Measurements from ENCODE around the gene STYXL1. TPM values are rescaled to one million over a fixed set of nuclear protein-coding genes. Genes with fewer than 3 reads are reported as not detected.

Gene STYXL1
- total RNA-seq, 2 donors from 2014 or later = 69.8 to 72.0 TPM

DNA sequence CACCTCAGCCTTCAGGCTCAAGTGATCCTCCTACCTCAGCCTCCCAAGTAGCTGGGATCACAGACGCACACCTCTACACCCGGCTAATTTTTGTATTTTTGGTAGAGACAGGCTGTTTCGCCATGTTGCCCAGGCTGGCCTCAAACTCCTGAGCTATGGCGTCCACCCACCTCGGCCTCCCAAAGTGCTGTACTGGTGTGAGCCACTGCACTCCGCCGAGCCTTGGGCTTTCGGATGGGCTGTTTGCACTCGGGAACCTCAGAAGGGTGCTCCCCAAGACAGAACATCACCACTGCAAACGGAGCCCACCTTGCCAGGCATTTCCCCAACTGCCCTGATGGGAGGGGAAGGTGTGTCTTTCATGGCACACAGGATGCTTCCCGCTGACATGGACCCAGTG, 80.7 kb downstream of the STYXL1 start:
- Histone ChIP-seq H3K27me3 (ENCODE audit: control insufficient read depth, insufficient read depth, low read length, poor library complexity, severe bottlenecking) (no peaks in the 10 kb centered on the region), H3K4me3 (ENCODE audit: low read length) (no peak overlapping the region), H3K36me3 (ENCODE audit: control insufficient read depth, insufficient read depth, low read length) (peaks cover 12% of the 10 kb centered on the region), H3K9me3 (ENCODE audit: control insufficient read depth, low read length) (no peaks in the 10 kb centered on the region), H3K9ac (ENCODE audit: extremely low read depth, low read length, poor library complexity, severe bottlenecking) (no peak overlapping the region), H3K27ac (ENCODE audit: low read depth, low read length) (peak overlapping the region; percentile 72), H3K4me1 (ENCODE audit: control insufficient read depth, insufficient read depth, low read length) (no peaks in the 10 kb centered on the region)
- H3K9me3 Mint-ChIP-seq = no peaks in the 10 kb centered on the region
- H3K4me3 Mint-ChIP-seq = no peak overlapping the region
- H3K27me3 Mint-ChIP-seq (ENCODE audit: insufficient read depth) = no peaks in the 10 kb centered on the region
- H3K4me1 Mint-ChIP-seq = no peaks in the 10 kb centered on the region
- DNase-seq = peak; percentile 20
- no peak for TF ChIP-seq CTCF (conservative IDR thresholded peaks at IDR 0.05)
- no peak overlapping the region for H3K27ac Mint-ChIP-seq
- H3K36me3 Mint-ChIP-seq (ENCODE audit: low read depth) = peaks cover 27% of the 10 kb centered on the region
- 88 to 92% methylated on average over 7 to 11 of the region's 11 CpGs for WGBS, 2 experiments (ENCODE audit: insufficient coverage in 1 of 2, insufficient read length in 1 of 2)

DNA sequence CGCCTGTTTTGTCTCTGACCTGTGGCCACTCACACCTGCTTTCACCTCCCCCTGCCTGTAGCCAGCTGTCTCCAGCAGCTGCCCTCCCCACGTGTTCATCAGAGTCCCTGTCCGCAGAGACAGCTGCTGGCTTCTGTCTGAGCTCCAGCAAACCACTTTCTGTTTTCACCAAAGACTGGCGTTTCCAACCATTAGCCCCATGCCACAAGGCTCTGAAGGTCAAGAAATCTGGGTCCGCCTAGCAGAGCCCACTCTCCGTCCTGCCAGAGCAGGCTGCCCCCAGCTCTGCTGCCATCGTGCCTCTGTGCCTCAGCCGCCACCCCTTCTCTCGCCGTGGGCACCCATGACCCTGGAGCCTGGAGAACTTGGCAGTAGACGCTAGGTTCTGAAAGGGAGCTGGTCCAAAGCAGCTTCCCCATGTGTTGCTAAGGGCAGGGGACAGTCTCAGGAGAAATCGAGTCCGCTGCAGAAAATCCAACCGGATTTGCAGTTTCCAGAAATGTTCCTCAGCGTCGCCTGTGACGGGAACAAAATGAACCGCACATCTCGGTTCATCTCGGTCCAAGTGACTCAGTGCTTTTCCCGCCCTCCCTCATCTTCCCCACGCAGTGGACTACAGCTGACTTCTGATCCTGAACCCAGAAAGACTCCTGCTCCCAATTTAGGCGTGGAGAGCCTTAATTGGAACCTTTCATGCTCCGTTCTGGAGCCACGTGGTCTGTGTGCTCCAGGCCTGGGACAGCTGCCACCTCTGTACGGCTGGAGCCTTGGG, 81.4 kb downstream of the STYXL1 start:
- H3K27ac ChIP-seq (ENCODE audit: low read depth, low read length) = peak overlapping the region; percentile 72
- no peaks in the 10 kb centered on the region for H3K4me1 ChIP-seq (ENCODE audit: control insufficient read depth, insufficient read depth, low read length)
- no peaks in the 10 kb centered on the region for H3K27me3 ChIP-seq (ENCODE audit: control insufficient read depth, insufficient read depth, low read length, poor library complexity, severe bottlenecking)
- peaks cover 18% of the 10 kb centered on the region for H3K36me3 ChIP-seq (ENCODE audit: control insufficient read depth, insufficient read depth, low read length)
- no peaks in the 10 kb centered on the region for H3K9me3 ChIP-seq (ENCODE audit: control insufficient read depth, low read length)
- H3K4me3 ChIP-seq (ENCODE audit: low read length) = no peak overlapping the region
- 93 to 96% methylated on average over 22 to 26 of the region's 26 CpGs for WGBS, 2 experiments (ENCODE audit: insufficient coverage in 1 of 2, insufficient read length in 1 of 2)
- DNase-seq = no peak
- Mint-ChIP-seq H3K27me3 (ENCODE audit: insufficient read depth) (no peaks in the 10 kb centered on the region), H3K9me3 (no peaks in the 10 kb centered on the region), H3K4me3 (no peak overlapping the region), H3K36me3 (ENCODE audit: low read depth) (peaks cover 26% of the 10 kb centered on the region), H3K27ac (peak overlapping the region; percentile 17), H3K4me1 (no peaks in the 10 kb centered on the region)
- TF ChIP-seq CTCF (conservative IDR thresholded peaks at IDR 0.05) = no peak
- H3K9ac ChIP-seq (ENCODE audit: extremely low read depth, low read length, poor library complexity, severe bottlenecking) = no peak overlapping the region

DNA sequence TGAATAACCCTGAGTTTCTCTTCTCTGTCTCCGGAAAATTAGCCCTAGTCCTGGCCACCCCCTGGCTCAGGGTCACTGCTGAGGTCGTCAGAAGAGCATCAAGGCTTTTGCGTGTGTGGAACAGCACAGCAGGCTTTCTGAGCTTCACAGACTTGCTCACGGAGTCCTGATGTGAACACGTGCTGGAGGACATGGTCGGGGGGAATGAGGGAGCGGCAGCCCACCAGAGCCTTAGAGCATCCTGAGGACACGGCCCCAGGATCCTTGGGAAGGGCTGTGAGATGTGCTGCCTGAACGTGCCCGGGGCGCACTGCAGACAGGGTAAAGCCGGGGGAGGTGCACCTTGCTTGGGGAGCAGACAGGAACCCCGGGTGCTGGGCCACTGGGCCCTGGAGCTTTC, 82.2 kb downstream of the STYXL1 start:
- TF ChIP-seq CTCF (conservative IDR thresholded peaks at IDR 0.05) = no peak
- H3K4me1 ChIP-seq (ENCODE audit: control insufficient read depth, insufficient read depth, low read length) = no peaks in the 10 kb centered on the region
- no peak overlapping the region for H3K9ac ChIP-seq (ENCODE audit: extremely low read depth, low read length, poor library complexity, severe bottlenecking)
- Mint-ChIP-seq H3K9me3 (no peaks in the 10 kb centered on the region), H3K4me3 (no peak overlapping the region), H3K36me3 (ENCODE audit: low read depth) (peaks cover 26% of the 10 kb centered on the region), H3K27me3 (ENCODE audit: insufficient read depth) (no peaks in the 10 kb centered on the region), H3K4me1 (no peaks in the 10 kb centered on the region), H3K27ac (no peak overlapping the region)
- H3K36me3 ChIP-seq (ENCODE audit: control insufficient read depth, insufficient read depth, low read length) = peaks cover 19% of the 10 kb centered on the region
- DNase-seq = no peak
- 89 to 91% methylated on average over 11 to 13 of the region's 13 CpGs for WGBS, 2 experiments (ENCODE audit: insufficient coverage in 1 of 2, insufficient read length in 1 of 2)
- H3K27me3 ChIP-seq (ENCODE audit: control insufficient read depth, insufficient read depth, low read length, poor library complexity, severe bottlenecking) = no peaks in the 10 kb centered on the region
- H3K27ac ChIP-seq (ENCODE audit: low read depth, low read length) = peak overlapping the region; percentile 72
- H3K4me3 ChIP-seq (ENCODE audit: low read length) = no peak overlapping the region
- no peaks in the 10 kb centered on the region for H3K9me3 ChIP-seq (ENCODE audit: control insufficient read depth, low read length)
